GM18508 (cell line): ENCODE measurements around the gene EBPL.
"Not testable (repeated sequence)": the region's sequence is repeated elsewhere in the genome, so short reads cannot be mapped to it uniquely, and the experiment has no call there.

Source experiments
- ATAC-seq: cut with Tn5 transposase; IDR thresholded peaks from one replicate; pipeline ENCODE4 v1.9.1; 2021; ENCODE audit warnings: moderate number of reproducible peaks; ENCODE audit not compliant: insufficient read depth, unreplicated experiment

EBPL gene

GRCh38 chr13:49690995-49691784, at the start of gene EBPL:
Gene EBPL (minus strand): TSS chr13:49691486. CDS start chr13:49691424, 62 bp downstream.
- ATAC-seq = peak; percentile 65

GRCh38 chr13:49740870-49741269, 49.6 kb upstream of the EBPL start:
- no peak for ATAC-seq

GRCh38 chr13:49739498-49740187, 48.4 kb upstream of the EBPL start:
- no peak for ATAC-seq

- ATAC-seq = no peak
These were observed 42.1 kb upstream of the EBPL start for GRCh38 chr13:49733181-49733951.

GRCh38 chr13:49731766-49732165, 40.5 kb upstream of the EBPL start:
- ATAC-seq = no peak

- no peak for ATAC-seq
These were observed 25.3 kb upstream of the EBPL start for GRCh38 chr13:49716615-49717014.

- ATAC-seq = no peak
These were observed 23.5 kb upstream of the EBPL start for GRCh38 chr13:49714757-49715156.

- no peak for ATAC-seq
These were observed 20.1 kb upstream of the EBPL start for GRCh38 chr13:49711218-49711863.

GRCh38 chr13:49704264-49704663, 13.0 kb upstream of the EBPL start:
- not testable (repeated sequence) for ATAC-seq

- ATAC-seq = no peak
These were observed 10.2 kb upstream of the EBPL start for GRCh38 chr13:49701491-49701890.

GRCh38 chr13:49697468-49697867, 6.2 kb upstream of the EBPL start:
- ATAC-seq = no peak

GRCh38 chr13:49694446-49694845, 3.2 kb upstream of the EBPL start:
- no peak for ATAC-seq

- no peak for ATAC-seq
These were observed 2.6 kb upstream of the EBPL start for GRCh38 chr13:49693877-49694276.

- no peak for ATAC-seq
These were observed 2.0 kb upstream of the EBPL start for GRCh38 chr13:49693191-49693733.

- ATAC-seq = peak; percentile 5
These were observed 922 bp downstream of the EBPL start for GRCh38 chr13:49690133-49690994.

GRCh38 chr13:49683489-49683888, 7.8 kb downstream of the EBPL start:
- no peak for ATAC-seq

GRCh38 chr13:49681842-49682435, 9.3 kb downstream of the EBPL start:
- no peak for ATAC-seq

GRCh38 chr13:49679246-49679645, 12.0 kb downstream of the EBPL start:
- no peak for ATAC-seq
